ENCODE measurements around the gene CNOT3. TPM values are rescaled to one million over a fixed set of nuclear protein-coding genes. Genes with fewer than 3 reads are reported as not detected.
"Not testable (repeated sequence)": the region's sequence is repeated elsewhere in the genome, so short reads cannot be mapped to it uniquely, and the experiment has no call there.

Gene CNOT3
- total and polyA plus RNA-seq, 9 of the 15 experiments (the other 6 are each of a cell fraction or from before 2014, with no cell fraction given), result 0.27 to 60.4 (median 9.9) TPM

- TF ChIP-seq FOXM1 (IDR thresholded peaks at IDR 0.05; ENCODE audit: low read depth); TEAD4 (IDR thresholded peaks at IDR 0.05; ENCODE audit: low read length); ATF1 (CRISPR knock-in tag; IDR thresholded peaks at IDR 0.05): not testable (repeated sequence)
- TF ChIP-seq FOXM1 (CRISPR knock-in tag; IDR thresholded peaks at IDR 0.05; ENCODE audit: low read depth) (peak; percentile 96), TEAD4 (CRISPR knock-in tag; IDR thresholded peaks at IDR 0.05; ENCODE audit: borderline replicate concordance) (peak; percentile 92; the same call in 1 of the 2 replicates), ATF1 (tag; IDR thresholded peaks at IDR 0.05) (0 out of 2 replicates have a peak, but pooled peaks have one; percentile 11), HMGN3 (IDR thresholded peaks at IDR 0.05; ENCODE audit: borderline replicate concordance, extremely low read depth, insufficient read length, low read depth, low read length) (peak; percentile 47), ETV5 (CRISPR knock-in tag; IDR thresholded peaks at IDR 0.05; ENCODE audit: low read depth) (peak; percentile 60; the same call in 1 of the 2 replicates), GATAD2A (IDR thresholded peaks at IDR 0.05) (0 out of 2 replicates have a peak, but pooled peaks have one; percentile 31), RERE (CRISPR knock-in tag; IDR thresholded peaks at IDR 0.05; ENCODE audit: borderline replicate concordance) (peak; percentile 89; the same call in 1 of the 2 replicates), CREB3L1 (IDR thresholded peaks at IDR 0.05; ENCODE audit: borderline replicate concordance, low read depth) (peak; percentile 48; the same call in 1 of the 2 replicates), ZNF124 (CRISPR knock-in tag; IDR thresholded peaks at IDR 0.05) (peak; percentile 81; the same call in 1 of the 2 replicates), CBFB (CRISPR knock-in tag; IDR thresholded peaks at IDR 0.05) (peak; percentile 64), ZNF217 (CRISPR knock-in tag; IDR thresholded peaks at IDR 0.05) (0 out of 2 replicates have a peak, but pooled peaks have one; percentile 3), HNRNPL (IDR thresholded peaks at IDR 0.05; ENCODE audit: low read depth, low read length) (0 out of 2 replicates have a peak, but pooled peaks have one; percentile 68), HDAC8 (tag; IDR thresholded peaks at IDR 0.05) (0 out of 2 replicates have a peak, but pooled peaks have one; percentile 25), ETS1 (conservative IDR thresholded peaks at IDR 0.05; ENCODE audit: control insufficient read depth, low read depth, low read length) (0 out of 2 replicates have a peak, but pooled peaks have one; percentile 26), ZNF282 (CRISPR knock-in tag; IDR thresholded peaks at IDR 0.05) (peak; percentile 58; the same call in 1 of the 2 replicates), RB1 (IDR thresholded peaks at IDR 0.05; ENCODE audit: low read depth) (peak; percentile 45; the same call in 1 of the 2 replicates)
Measured at GRCh38 chr19:54095859-54096616, 41.5 kb upstream of the CNOT3 start (continued).

All from K562 (cell line).